ENCODE measurements around the gene MCAM.

DNA sequence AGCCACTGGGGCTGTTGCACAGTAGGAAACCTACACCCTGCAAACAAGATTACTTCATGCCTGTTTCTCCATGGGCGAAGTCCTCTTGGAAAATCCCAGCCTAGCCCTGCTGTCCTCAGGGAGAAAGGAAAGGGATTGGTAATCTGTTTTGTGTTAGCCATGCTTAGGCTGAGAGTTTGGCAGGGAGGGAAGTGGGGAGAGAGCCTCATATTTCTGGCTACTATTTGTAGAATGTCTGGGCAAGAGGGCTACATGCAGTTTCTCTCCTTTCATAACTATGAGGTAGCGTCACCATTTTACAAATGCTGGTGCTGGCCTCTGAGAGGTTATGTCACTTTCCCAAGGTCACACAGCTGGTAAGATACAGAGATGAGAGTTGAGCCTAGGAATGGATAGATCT lies 30.3 kb upstream of the MCAM start:
- no peak for TF ChIP-seq CTCF (conservative IDR thresholded peaks at IDR 0.05 in 1 of 2, IDR thresholded peaks at IDR 0.05 in 1 of 2; ENCODE audit: low read depth in 1 of 2, low read length in 2 of 2)
- no peak for TF ChIP-seq EZH2 (IDR thresholded peaks at IDR 0.05; ENCODE audit: low read length, missing control alignments)
